Activated gamma-delta T cell treated with Interleukin-2 at 50 U/mL for 16 hours (primary cell): Measurements from ENCODE around the gene HOXA7.

Source experiments
- DNase-seq: peaks from one replicate; pipeline ENCODE4 v3.0.0-alpha.2; 2020

Gene HOXA7

DNA sequence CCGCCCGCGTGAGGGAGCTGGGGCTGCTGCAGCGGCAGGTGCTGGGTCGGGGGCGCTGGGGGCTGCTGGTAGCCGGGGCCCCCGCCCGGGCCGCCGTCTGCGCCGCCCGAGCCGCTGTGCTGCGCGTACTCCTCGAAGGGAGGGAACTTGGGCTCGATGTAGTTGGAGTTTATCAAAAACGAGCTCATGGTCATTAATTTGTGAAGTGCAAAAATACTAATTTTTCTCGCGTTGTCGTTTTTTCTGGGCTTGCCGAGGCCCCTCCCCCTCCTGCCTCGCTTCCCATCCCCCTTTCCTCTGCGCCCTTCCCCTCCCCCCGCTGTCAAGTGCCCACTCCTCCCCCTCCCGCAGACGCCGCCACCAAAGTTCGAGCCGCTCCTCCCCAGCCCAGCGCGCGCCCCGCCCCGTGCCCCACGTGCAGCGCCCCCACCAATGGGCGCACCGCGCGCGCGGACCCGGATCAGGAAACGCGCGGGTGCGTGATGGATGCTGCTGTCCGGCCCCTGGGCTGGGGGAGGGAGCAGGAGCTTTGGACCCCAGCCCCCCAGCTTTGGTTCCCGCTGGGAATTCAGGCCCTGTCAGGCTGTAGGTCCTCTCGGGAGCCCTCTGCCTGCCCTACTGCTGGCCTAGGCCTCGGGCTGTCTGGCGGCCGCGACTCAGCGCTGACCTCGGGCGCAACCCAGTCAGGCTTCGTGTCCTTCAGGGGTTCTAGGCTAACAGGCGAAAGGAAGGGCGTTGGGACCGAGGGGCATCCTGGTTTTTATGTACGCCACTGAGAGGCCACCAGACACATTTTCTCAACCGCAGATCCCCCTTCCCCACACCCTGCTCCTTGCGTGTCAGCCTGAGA, 25.7 kb downstream of the HOXA7 start, which contains the start of gene HOXA4:
Gene HOXA4 (minus strand): TSS at position 218 of the 850 bp plus-strand sequence. CDS start 24 bp downstream, at position 194.
- DNase-seq = peak; percentile 69

GRCh38 chr7:27129729-27130539, 26.5 kb downstream of the HOXA7 start:
- no peak for DNase-seq

DNA sequence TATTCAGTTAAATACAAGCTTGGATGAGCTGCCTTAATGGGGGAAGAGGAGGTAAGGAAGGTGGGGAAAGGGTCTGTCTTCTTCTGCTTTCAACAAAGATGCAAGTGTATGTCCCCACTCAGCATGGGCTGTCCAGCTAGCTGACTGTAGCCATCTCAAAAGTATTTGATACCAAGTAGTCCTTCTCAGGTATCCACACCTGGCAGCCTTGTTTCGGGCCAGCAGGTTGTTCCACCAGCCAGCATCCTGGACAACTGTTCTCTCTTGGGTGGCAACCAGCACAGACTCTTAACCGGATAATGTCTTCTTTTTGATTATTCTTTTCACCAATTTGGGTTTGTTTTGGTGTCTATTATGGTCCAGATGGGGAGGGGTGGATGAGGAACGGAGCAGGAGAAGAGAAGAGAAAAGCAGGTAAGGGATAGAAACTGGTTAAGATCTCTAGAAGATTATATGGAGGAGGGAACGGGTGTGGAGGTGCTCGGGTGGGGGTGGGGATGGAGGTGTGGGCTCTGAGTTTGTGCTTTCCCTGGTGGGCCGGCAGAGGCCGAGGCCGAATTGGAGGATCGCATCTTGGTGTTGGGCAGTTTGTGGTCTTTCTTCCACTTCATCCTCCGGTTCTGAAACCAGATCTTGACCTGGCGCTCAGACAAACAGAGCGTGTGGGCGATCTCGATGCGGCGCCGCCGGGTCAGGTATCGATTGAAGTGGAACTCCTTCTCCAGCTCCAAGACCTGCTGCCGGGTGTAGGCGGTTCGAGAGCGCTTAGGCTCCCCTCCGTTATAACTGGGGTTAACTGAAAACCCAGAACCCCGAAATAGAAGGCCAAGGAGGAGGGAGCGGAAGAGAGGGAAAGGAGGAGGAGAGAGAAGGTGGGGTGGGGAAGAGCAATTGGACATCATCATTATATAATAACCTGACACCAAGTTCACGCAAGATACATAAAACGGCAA, 27.4 kb downstream of the HOXA7 start:
- DNase-seq = no peak

GRCh38 chr7:27128034-27128433, 28.4 kb downstream of the HOXA7 start:
- no peak for DNase-seq

GRCh38 chr7:27126596-27127327, 29.7 kb downstream of the HOXA7 start:
- no peak for DNase-seq

GRCh38 chr7:27125986-27126394, 30.5 kb downstream of the HOXA7 start:
- DNase-seq = no peak

DNA sequence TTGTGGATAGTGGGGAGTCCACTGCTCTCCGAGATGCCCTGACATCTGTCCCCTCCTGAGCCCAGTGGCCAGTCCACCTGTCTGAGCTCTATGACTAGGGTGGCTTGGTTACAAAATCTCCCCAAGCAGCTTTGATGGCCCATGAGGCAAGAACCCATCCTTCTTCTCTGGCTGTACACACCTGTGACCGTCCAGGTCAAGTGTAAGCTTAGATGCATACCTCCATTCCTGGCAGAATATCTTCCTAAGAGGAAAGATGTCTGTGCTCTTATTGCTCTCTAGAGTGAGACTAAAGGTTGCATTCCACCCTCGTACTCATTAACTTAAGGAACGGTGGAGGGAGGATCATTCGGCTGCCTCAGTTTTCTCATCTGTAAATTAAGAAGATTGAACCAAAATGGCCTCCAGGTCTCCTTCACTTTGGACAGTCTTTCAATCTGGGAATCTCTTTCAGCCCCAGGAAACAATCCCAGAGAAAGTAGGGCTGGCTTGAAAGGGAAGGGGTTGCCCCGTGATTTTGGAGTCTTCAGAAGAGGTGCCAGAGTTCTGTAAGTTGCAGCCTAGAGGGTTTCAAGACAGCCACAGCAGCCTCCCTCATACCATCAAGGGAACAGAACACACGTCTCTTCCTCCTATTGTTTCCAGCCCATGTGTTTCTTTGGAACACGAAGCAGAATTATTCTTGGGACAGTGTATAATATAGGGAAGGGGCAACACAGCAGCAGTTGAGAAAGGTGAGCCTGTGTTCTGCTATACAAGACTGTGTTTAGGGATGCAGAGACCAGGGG, 31.4 kb downstream of the HOXA7 start:
- no peak for DNase-seq

DNA sequence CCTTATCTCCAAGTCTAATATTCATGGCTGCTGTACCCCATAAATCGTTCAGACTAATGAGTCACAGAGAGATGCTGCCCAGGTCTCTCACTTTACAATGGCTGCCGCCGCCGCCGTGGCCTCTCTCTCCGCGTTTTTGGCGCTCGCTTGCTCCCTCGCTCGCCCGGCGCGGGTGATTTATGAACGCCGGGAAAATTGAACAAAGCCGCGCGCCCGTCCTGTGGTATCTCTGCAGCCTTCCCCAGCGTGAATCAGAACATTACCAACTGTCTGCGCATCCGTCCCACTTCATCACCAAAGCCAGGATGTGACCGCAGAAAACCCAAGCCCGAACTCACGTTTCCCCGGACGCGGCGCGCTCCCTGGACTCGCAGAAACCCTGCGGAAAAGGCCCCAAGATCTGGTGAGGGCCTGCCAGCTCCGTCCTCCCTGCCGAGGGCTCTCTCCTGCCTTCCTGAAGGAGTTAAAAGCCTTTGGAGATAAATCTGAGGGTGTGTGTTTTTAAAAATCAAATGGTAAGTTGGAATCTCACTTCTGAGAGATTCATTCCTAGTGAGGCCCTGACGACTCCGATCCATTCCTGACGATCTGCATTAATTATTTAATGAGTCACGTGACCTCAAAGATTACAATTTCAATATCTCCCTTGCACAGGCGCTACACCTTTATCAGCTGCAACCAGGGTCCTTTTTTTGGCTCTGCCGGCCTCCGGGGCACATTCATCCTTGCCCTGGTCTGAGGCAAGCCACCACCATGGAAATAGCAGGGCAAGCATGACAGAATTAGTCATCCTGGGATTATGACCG, 32.2 kb downstream of the HOXA7 start:
- DNase-seq = no peak

DNA sequence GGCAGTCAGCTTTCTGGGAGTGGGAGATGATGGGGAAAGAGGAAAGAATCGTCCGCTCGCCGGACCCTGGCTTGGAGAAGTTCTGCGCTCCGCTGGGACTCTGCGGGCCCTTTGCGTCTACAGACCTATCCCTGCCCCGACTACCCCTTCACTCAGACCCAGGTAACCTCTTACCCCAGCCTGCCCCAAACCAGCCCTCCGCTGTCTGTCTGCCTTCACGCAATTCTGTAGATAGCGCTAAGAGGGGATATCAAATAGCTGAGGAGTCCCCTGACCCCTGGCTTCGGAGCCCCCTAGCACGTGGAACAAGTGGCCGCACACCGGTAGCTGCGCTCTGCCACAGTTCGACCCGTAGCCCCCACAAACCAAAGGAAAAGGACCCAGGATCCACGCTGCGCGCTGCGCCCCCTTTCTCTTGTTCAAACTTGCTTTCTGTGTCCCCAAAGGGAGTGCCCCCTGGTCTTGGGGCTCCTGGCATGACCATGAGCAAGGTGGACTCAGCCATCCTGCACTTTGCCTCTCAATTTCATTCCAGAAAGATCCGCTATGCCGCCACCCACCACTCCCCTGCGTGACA, 32.9 kb downstream of the HOXA7 start:
- no peak for DNase-seq

DNA sequence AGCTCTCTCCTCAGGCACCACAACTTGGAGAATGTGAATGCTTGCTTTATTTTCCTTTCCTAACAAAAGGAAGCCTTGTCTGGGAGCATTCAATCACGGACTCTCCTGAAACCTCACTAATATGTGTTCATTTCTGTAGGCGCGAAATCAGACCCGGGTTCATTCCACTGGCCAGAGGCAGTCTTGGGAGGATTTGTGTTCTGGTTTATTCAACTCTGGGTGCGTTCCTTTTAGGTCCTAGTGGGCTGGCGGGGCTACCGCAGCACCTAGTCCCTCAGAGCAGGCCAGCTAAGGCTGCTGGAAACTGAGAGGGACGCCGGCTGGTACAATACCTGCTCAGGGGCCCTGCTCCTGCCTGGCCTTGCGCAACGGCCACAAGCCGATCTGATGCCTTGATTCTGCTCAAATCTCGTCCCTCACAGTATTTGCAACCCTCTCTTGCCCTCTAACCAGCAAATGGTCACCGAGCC, 33.4 kb downstream of the HOXA7 start:
- no peak for DNase-seq

DNA sequence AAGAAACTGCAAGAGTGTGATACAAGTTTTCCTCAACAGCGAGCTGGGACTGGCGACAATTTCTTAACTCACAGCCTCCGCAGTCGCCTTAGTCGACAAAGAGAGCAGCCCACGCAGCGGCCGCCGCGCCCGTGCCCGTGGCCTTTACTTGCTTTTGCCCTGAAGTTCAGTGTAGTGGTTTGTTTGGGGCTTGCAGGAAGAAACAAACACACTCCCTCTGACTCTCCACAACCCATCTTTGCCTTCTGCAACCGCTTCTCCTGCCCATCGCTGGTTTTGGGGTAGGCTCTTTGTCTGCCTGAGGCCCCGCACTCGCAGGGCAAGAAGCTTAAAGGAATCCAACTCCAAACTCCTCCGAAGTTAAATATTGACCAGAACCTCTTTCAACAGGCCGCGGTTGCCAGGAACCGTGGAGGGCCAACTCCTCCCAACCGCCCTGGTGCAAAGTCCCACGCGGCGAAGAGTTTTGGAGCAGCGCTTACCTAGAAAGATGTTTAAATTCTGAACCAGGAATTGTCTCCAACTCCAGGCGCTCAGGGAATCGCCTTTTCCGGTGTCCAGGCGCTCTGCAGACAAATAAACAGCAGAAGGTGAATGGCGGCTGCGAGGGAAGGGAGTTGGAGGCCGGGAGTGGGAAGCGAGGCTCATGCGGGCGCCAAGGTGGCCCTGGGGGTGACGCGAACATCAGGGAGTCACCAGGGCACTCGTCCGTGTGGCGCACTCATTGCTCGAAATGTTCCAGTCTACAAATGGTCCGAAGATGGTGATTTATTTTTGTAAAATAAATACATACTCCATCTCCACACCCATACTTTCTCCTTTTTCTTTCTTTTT, 34.2 kb downstream of the HOXA7 start:
- DNase-seq = no peak

- DNase-seq = no peak
Observed at GRCh38 chr7:27121684-27122076, 34.8 kb downstream of the HOXA7 start.

DNA sequence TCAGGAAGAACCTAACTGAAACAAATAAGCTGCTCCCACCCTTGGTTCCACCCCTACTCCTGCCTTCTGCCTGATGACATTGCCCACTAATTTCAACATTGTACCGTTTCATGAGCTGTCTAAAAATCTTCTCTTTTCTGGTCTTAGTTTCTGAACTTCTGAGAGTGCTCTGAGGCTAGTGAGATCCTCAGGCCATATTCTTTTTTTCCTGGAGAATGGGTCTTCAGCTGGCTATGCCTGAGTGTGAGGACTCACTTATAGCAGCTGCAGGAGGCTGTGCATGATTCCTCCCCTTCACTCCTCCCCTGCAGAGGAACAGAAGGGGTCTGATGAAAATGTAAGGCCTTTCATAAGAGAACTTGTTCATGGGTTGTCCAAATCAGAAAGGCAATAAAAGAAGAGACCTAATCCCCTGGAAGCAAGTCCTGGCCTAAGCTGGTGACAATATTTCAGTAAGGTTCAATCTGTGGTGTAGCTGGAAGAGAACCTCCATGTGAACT, 37.0 kb downstream of the HOXA7 start:
- DNase-seq = no peak

DNA sequence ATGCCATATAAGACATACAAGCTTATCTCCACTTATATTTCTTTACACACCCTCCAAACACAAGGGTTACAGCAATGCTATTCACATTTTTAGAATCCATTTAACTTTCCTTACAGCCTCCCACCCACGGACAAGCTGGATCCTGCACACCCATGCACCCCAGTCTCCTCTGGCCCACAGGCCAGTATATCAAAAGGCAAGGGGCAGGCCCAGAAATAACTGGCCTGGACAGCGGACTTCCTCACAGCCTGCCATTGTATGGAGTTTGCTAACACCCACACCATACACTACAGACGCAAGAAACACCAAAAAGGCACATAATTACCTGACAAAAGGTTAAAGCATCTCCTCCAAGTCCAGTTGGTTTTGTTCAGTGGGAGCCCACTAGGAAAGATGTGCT, 37.9 kb downstream of the HOXA7 start:
- DNase-seq = no peak

- no peak for DNase-seq
Observed at GRCh38 chr7:27117887-27118491, 38.5 kb downstream of the HOXA7 start.

GRCh38 chr7:27116962-27117886, 39.3 kb downstream of the HOXA7 start:
- DNase-seq = no peak
